IPS DF 19.7 (cell line): Measurements from ENCODE around the gene NPL.

Experiments used
- DNase-seq: peaks from one replicate; pipeline ENCODE4 v3.0.0-alpha.2; 2013; ENCODE audit warnings: low read depth, low spot score

Gene NPL

GRCh38 chr1:182867861-182868260 lies 78.3 kb downstream of the NPL start:
- no peak for DNase-seq

GRCh38 chr1:182869241-182869666 lies 79.7 kb downstream of the NPL start:
- no peak for DNase-seq

GRCh38 chr1:182872881-182873280 lies 83.3 kb downstream of the NPL start:
- DNase-seq, result no peak

DNA sequence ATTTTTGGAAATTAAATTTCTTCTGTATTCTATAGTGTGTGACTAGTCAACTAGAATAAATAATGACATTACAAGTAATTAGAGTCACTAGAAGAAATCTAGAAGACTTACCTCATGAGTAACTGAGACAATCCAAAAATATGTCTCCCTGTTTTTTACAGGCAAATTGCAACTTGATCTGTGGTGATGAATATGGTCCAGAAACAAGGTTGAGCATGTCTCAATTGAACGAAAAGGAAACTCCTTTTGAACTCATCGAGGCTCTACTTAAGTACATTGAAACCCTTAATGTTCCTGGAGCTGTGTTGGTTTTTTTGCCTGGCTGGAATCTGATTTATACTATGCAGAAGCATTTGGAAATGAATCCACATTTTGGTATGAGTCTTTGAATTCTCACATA lies 86.3 kb downstream of the NPL start:
- DNase-seq, result no peak

- no peak for DNase-seq
These were observed 87.8 kb downstream of the NPL start for GRCh38 chr1:182877331-182877730.

- no peak for DNase-seq
These were observed 88.3 kb downstream of the NPL start for GRCh38 chr1:182877842-182878241.
